ENCODE results near the gene CNIH1. TPM values are rescaled to one million over a fixed set of nuclear protein-coding genes. Genes with fewer than 3 reads are reported as not detected.

CNIH1 gene
- polyA plus RNA-seq (2012; ENCODE audit: low read depth, missing spikeins), result 68.4 TPM

DNA sequence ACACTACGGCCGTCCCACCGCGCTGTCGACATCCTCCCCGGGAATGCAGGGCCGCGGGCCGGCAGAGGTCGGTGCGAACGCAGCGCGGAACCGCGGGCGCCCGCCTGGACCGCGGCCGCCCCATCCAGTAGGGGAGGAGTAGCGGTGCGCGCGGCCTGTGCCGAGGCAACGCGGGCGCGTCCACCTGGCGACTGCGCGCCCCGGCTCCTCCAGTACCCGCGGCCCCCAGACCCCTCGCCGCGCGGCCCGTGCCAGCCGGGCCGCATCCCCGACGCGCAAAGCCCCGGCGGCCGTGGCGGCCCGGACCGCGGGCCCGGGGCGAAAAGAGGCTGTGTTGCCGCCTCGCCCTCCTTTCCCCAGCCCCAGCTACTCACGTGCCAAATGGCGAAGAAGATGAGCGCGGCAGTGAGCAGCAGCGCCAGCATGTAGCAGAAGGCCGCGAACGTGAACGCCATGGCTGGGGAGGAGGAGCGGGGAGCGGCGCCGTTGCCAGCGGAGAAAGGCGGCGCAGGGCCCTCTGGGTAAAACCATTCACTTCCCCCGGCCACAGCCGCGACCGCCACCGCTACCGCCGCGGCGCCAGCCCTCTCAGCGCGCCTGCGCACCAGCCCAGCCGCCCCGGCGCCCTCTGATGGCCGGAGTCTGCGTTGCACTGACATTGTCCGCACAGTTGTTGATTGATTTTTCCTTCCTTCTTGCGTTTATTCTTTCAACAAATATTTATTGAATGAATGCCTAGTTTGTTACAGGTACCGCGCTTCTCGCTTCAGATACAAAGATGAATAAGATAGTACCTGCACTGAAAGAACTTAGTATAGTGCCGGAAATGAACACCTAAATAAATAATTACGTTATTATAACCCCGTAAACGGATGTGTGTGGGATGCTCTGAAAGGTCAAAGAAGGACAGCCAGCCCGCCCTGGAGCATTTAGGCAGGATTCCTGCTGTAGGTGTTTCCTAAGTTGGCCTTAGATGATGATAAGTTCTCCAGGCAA is at the start of gene CNIH1:
Gene CNIH1 (minus strand): TSS at position 502 of the 996 bp plus-strand sequence. CDS start 47 bp downstream, at position 455.
- TF ChIP-seq SPI1 (IDR thresholded peaks at IDR 0.05; ENCODE audit: low read depth, low read length) (peak; percentile 53), PAX5 (IDR thresholded peaks at IDR 0.05; ENCODE audit: insufficient read depth, low read length, severe bottlenecking) (peak; percentile 24), POLR2A (IDR thresholded peaks at IDR 0.05; ENCODE audit: low read depth, low read length) (peak; percentile 59; the same call in 1 of the 2 replicates), POU2F2 (IDR thresholded peaks at IDR 0.05; ENCODE audit: low read depth, low read length) (no peak), TAF1 (IDR thresholded peaks at IDR 0.05; ENCODE audit: low read depth, low read length) (peak; percentile 63; the same call in 1 of the 2 replicates), POLR2AphosphoS5 (IDR thresholded peaks at IDR 0.05; ENCODE audit: low read depth, low read length) (peak; percentile 63)
- FAIRE-seq (peak; percentile 96), DNase-seq (ENCODE audit: insufficient read length, low spot score) (peak; percentile 92)

DNA sequence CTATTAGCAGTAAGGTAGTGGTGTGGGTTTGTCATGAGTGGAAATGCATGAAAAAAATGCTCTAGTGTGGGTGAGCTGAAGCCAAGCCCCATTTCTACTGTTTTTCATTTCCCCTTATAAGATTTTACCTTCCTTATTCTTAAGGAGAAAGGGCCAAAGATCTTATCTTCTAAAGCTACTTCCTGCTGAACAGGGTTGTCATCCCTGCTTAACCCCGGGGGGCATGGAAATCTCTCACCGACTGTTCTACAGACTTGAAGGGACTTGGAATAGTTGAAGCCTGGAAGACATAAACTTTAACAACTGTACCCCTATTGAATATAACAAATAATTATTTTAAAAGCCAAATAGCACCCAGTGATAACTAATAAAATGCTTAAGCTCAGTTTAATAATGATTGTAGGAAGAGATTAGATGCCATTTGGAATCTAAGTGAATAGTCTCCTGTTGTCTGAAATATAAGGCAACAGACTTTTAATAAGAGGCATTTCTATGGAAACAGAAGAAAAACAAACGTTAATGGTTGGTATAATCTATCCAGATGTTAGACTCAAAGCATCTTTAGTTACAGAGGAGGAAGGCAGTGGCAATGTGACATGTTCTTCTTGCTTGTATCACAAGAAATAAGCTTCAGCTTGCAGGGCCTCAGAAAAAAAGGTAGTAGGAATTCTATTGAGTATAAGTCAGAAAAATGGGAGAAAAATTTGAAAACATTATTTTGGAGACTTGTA is 49.4 kb upstream of the CNIH1 start:
- TF ChIP-seq POU2F2 (IDR thresholded peaks at IDR 0.05; ENCODE audit: low read depth, low read length) (no peak), TAF1 (IDR thresholded peaks at IDR 0.05; ENCODE audit: low read depth, low read length) (no peak), POLR2AphosphoS5 (IDR thresholded peaks at IDR 0.05; ENCODE audit: low read depth, low read length) (no peak), PAX5 (IDR thresholded peaks at IDR 0.05; ENCODE audit: insufficient read depth, low read length, severe bottlenecking) (no peak), SPI1 (IDR thresholded peaks at IDR 0.05; ENCODE audit: low read depth, low read length) (no peak), POLR2A (IDR thresholded peaks at IDR 0.05; ENCODE audit: low read depth, low read length) (no peak)
- DNase-seq (ENCODE audit: insufficient read length, low spot score) (no peak), FAIRE-seq (no peak)

DNA sequence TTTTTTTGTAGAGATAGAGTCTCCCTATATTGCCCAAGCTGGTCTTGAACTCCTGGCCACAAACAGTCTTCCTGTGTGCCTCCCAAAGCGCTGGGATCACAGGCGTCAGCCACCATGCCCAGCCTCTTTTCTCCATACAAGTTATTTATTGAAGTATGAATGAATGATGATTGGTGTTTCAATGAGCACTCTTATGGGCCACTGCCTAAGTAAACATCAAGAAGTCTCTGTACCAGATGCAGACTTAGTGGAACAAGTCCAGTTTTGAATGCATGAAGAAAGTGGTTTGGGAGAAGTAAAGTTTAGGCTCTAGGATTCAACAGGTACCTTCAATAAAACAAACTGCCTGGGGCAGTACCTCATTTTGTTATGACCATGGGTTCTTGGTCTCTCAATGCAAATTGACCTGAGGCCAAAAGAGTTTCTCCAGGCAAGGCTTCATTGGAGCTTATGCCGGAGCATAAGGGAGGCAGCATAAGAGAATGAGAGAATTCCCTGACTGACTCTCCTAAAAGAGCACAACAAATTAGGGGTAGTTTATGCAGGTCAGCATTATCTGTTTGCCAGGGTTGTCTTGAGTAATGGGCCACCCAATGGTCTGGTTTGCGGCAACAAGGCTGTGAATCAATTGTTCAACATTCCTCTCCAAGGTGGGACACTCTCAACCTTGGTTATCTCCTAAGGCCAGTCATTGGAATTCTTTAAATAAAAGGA is 48.7 kb upstream of the CNIH1 start:
- DNase-seq (ENCODE audit: insufficient read length, low spot score), result no peak
- no peak for FAIRE-seq
- TF ChIP-seq POLR2AphosphoS5 (IDR thresholded peaks at IDR 0.05; ENCODE audit: low read depth, low read length), result no peak
- no peak for TF ChIP-seq SPI1 (IDR thresholded peaks at IDR 0.05; ENCODE audit: low read depth, low read length)
- no peak for TF ChIP-seq POU2F2 (IDR thresholded peaks at IDR 0.05; ENCODE audit: low read depth, low read length)
- no peak for TF ChIP-seq TAF1 (IDR thresholded peaks at IDR 0.05; ENCODE audit: low read depth, low read length)
- no peak for TF ChIP-seq POLR2A (IDR thresholded peaks at IDR 0.05; ENCODE audit: low read depth, low read length)

DNA sequence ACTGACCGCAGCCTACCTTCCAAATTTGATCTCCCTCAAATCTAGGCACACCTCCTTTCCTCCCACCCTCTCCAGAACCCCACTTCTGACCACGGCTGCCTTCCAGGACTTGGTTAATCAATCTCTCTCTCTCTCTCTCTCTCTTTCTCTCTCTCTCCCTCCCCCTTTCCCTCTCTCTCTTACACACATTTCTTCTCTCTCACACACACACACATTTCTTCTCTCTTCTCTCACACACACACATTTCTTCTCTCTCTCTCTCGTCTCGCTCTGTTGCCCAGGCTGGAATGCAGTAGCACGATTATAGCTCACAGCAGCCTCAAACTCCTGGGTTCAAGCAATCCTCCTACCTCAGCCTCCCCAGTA is 48.1 kb upstream of the CNIH1 start:
- FAIRE-seq, result no peak
- DNase-seq (ENCODE audit: insufficient read length, low spot score), result no peak
- TF ChIP-seq PAX5 (IDR thresholded peaks at IDR 0.05; ENCODE audit: insufficient read depth, low read length, severe bottlenecking) (no peak), SPI1 (IDR thresholded peaks at IDR 0.05; ENCODE audit: low read depth, low read length) (no peak), TAF1 (IDR thresholded peaks at IDR 0.05; ENCODE audit: low read depth, low read length) (no peak), POLR2A (IDR thresholded peaks at IDR 0.05; ENCODE audit: low read depth, low read length) (no peak), POLR2AphosphoS5 (IDR thresholded peaks at IDR 0.05; ENCODE audit: low read depth, low read length) (no peak), POU2F2 (IDR thresholded peaks at IDR 0.05; ENCODE audit: low read depth, low read length) (no peak)

DNA sequence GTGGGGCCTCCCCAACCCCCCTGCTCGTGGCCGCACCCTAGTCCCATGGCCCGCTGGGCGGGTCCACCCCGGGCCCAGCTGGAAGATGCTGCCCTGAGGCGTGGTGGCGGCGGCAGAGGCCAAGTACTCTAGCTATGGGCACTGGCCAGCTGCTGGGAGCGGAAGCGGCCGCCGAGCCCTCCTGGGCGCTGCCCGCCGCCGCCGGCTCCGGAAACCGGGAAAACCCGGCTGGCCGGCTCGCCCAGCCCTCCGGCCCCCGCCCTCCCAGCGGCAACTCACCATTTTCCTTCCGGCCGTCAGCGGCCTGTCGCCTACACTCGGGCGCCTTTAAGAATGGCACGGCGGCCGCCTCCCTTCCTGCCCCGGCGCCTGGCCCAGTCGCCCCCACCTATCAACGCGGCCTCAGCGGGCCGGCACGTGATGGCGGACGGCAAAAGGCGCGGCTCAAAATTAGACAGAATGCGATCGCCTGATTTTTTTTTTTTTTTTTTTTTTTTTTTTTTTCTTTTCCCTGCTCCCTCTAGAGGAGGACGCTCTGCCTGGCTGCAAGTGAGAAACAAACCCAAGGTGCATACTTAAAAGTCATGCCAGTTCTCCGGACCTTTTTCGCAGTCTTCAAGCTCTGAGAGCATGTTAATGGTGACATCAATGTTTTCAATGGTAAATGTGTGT is 47.6 kb upstream of the CNIH1 start, which contains the start of gene GMFB:
Gene GMFB (minus strand): TSS at position 335 of the 672 bp plus-strand sequence. CDS start 53 bp downstream, at position 282.
- FAIRE-seq (peak; percentile 56), DNase-seq (ENCODE audit: insufficient read length, low spot score) (peak; percentile 82)
- TF ChIP-seq POLR2A (IDR thresholded peaks at IDR 0.05; ENCODE audit: low read depth, low read length) (peak; percentile 74; the same call in 1 of the 2 replicates), TAF1 (IDR thresholded peaks at IDR 0.05; ENCODE audit: low read depth, low read length) (peak; percentile 57), POLR2AphosphoS5 (IDR thresholded peaks at IDR 0.05; ENCODE audit: low read depth, low read length) (peak; percentile 67; the same call in 1 of the 2 replicates), SPI1 (IDR thresholded peaks at IDR 0.05; ENCODE audit: low read depth, low read length) (no peak)

DNA sequence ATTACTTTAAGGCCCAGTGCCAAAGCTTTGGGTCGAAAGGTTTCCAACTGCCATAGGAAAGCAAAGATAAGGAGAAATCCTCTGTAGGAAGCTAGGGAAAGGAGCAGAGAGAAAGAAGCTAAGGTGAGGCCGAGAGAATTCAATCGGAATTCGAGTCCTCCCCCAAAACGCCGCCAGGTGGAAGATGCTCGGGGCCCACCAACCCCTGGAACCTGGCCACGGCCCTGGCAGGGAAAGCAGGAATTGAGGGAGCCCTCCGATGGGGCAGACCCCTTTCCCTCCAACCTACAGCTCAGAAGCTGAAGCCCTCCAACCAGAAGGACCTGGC is 47.1 kb upstream of the CNIH1 start:
- FAIRE-seq (no peak), DNase-seq (ENCODE audit: insufficient read length, low spot score) (peak; percentile 29)
- TF ChIP-seq POU2F2 (IDR thresholded peaks at IDR 0.05; ENCODE audit: low read depth, low read length) (no peak), PAX5 (IDR thresholded peaks at IDR 0.05; ENCODE audit: insufficient read depth, low read length, severe bottlenecking) (no peak), TAF1 (IDR thresholded peaks at IDR 0.05; ENCODE audit: low read depth, low read length) (no peak), POLR2AphosphoS5 (IDR thresholded peaks at IDR 0.05; ENCODE audit: low read depth, low read length) (no peak), POLR2A (IDR thresholded peaks at IDR 0.05; ENCODE audit: low read depth, low read length) (no peak), SPI1 (IDR thresholded peaks at IDR 0.05; ENCODE audit: low read depth, low read length) (no peak)

DNA sequence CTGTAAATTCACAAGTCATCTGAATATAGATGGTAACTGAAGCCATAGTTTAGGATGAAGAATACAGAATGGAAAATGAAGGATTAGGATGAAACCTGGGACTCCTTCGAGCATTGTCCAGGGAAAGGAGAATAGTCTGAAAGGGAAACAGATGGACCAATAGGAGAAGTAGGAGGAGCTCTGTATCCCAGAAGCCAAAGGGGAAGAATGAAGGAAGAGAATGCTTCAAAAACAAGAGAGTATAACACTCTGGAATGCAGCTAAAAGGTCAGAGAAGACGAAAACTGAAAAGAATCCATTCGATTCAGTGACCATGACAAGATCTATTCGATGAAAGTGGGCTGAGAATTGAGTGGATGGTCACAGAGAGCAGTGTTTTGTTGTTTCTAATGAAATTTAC is 46.6 kb upstream of the CNIH1 start:
- FAIRE-seq, result no peak
- no peak for TF ChIP-seq POLR2A (IDR thresholded peaks at IDR 0.05; ENCODE audit: low read depth, low read length)
- no peak for TF ChIP-seq SPI1 (IDR thresholded peaks at IDR 0.05; ENCODE audit: low read depth, low read length)
- TF ChIP-seq POLR2AphosphoS5 (IDR thresholded peaks at IDR 0.05; ENCODE audit: low read depth, low read length), result no peak
- no peak for TF ChIP-seq PAX5 (IDR thresholded peaks at IDR 0.05; ENCODE audit: insufficient read depth, low read length, severe bottlenecking)
- no peak for TF ChIP-seq POU2F2 (IDR thresholded peaks at IDR 0.05; ENCODE audit: low read depth, low read length)
- no peak for TF ChIP-seq TAF1 (IDR thresholded peaks at IDR 0.05; ENCODE audit: low read depth, low read length)
- no peak for DNase-seq (ENCODE audit: insufficient read length, low spot score)

DNA sequence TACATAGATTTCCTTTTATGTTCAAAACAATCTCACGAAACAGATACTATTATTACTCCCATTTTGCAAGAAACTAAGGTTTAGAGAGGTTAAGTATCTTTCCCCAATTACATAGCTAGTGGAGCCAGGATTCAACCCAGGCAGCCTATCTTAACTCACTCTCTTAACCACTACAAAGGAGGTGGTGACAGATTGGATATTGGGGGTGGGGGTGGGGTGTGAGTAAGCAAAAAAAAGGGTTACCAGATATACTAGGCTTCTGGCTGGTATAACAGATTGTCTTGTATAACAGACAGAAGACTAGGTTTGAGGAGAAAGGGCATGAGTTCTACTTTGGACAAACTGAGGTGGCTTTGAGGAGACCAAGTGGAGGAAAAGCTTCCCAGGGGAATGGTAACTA is 45.5 kb upstream of the CNIH1 start:
- DNase-seq (ENCODE audit: insufficient read length, low spot score) (no peak), FAIRE-seq (no peak)
- no peak for TF ChIP-seq PAX5 (IDR thresholded peaks at IDR 0.05; ENCODE audit: insufficient read depth, low read length, severe bottlenecking)
- no peak for TF ChIP-seq POU2F2 (IDR thresholded peaks at IDR 0.05; ENCODE audit: low read depth, low read length)
- TF ChIP-seq POLR2A (IDR thresholded peaks at IDR 0.05; ENCODE audit: low read depth, low read length), result no peak
- TF ChIP-seq POLR2AphosphoS5 (IDR thresholded peaks at IDR 0.05; ENCODE audit: low read depth, low read length), result no peak
- no peak for TF ChIP-seq SPI1 (IDR thresholded peaks at IDR 0.05; ENCODE audit: low read depth, low read length)
- TF ChIP-seq TAF1 (IDR thresholded peaks at IDR 0.05; ENCODE audit: low read depth, low read length), result no peak

Measured in GM12891 (cell line).